K562 (cell line): ENCODE data around the gene IGF2BP1. TPM values are rescaled to one million over a fixed set of nuclear protein-coding genes. Genes with fewer than 3 reads are reported as not detected.
A peak's percentile ranks its signal among the peaks of the same experiment; 100 is the strongest.

Experiments used
- CBFA2T3 ChIP-seq: fragments of 450-650 bp; IDR thresholded peaks from 2 replicates; pipeline ENCODE4 v1.6.1; 2017
- CCAR2 ChIP-seq: fragments of 200-400 bp; formaldehyde crosslinking; IDR thresholded peaks from 2 replicates; pipeline ENCODE4 v1.6.1; 2017; ENCODE audit warnings: mild to moderate bottlenecking, low read depth, low read length
- CREB3L1 ChIP-seq: fragments of 450-650 bp; IDR thresholded peaks from 2 replicates; pipeline ENCODE4 v1.6.1; 2014; ENCODE audit warnings: low read depth, mild to moderate bottlenecking, moderate library complexity, borderline replicate concordance
- CTCFL ChIP-seq: IDR thresholded peaks from 2 replicates; pipeline ENCODE4 v1.6.1; 2011; ENCODE audit warnings: borderline replicate concordance, low read depth, mild to moderate bottlenecking, moderate library complexity, low read length; ENCODE audit not compliant: insufficient read depth, poor library complexity, severe bottlenecking
- DPF2 ChIP-seq: fragments of 450-650 bp; IDR thresholded peaks from 2 replicates; pipeline ENCODE4 v1.6.1; 2016
- EHMT2 ChIP-seq: fragments of 450-650 bp; IDR thresholded peaks from 2 replicates; pipeline ENCODE4 v1.6.1; 2018; ENCODE audit warnings: antibody characterized with exemption
- ETS1 ChIP-seq: conservative IDR thresholded peaks from 2 replicates; pipeline ENCODE4 v1.6.1; 2011; ENCODE audit warnings: low read depth, mild to moderate bottlenecking, low read length; ENCODE audit not compliant: control insufficient read depth
- KLF1 ChIP-seq: fragments of 450-650 bp; IDR thresholded peaks from 2 replicates; pipeline ENCODE4 v1.6.1; 2016; ENCODE audit warnings: missing genetic modification characterization, missing compliant biosample characterization
- NFXL1 ChIP-seq: fragments of 450-650 bp; formaldehyde crosslinking; IDR thresholded peaks from 2 replicates; pipeline ENCODE4 v1.4.0; 2021; ENCODE audit warnings: mild to moderate bottlenecking
- PATZ1 ChIP-seq: fragments of 250-450 bp; sonication (Bioruptor Pico); IDR thresholded peaks from 2 replicates; pipeline ENCODE4 v1.5.0; 2020; ENCODE audit warnings: mild to moderate bottlenecking, borderline replicate concordance
- PCBP2 ChIP-seq: fragments of 200-400 bp; formaldehyde crosslinking; IDR thresholded peaks from 2 replicates; pipeline ENCODE4 v1.6.1; 2018; ENCODE audit warnings: low read length, low read depth, mild to moderate bottlenecking, moderate library complexity; ENCODE audit not compliant: poor library complexity, severe bottlenecking
- RBM17 ChIP-seq: fragments of 200-400 bp; formaldehyde crosslinking; IDR thresholded peaks from 2 replicates; pipeline ENCODE4 v1.6.1; 2017; ENCODE audit warnings: low read depth, mild to moderate bottlenecking, low read length, borderline replicate concordance
- SETDB1 ChIP-seq: IDR thresholded peaks from one replicate; pipeline ENCODE4 v1.6.1; 2012; ENCODE audit warnings: low read length, control low read depth, inconsistent platforms
- TAF15 ChIP-seq: fragments of 200-400 bp; formaldehyde crosslinking; IDR thresholded peaks from 2 replicates; pipeline ENCODE4 v1.6.1; 2017; ENCODE audit warnings: mild to moderate bottlenecking, low read depth, low read length, moderate library complexity
- TCFL5 ChIP-seq: fragments of 250-450 bp; sonication (Bioruptor Pico); conservative IDR thresholded peaks from 2 replicates; pipeline ENCODE4 v1.6.1; 2021; ENCODE audit warnings: mild to moderate bottlenecking, moderate library complexity, matching md5 sums
- ZFP30 ChIP-seq: fragments of 250-450 bp; sonication (Bioruptor Pico); IDR thresholded peaks from 2 replicates; pipeline ENCODE4 v1.8.0; 2022; ENCODE audit warnings: moderate library complexity, mild to moderate bottlenecking, inconsistent platforms, borderline replicate concordance
- ZNF354B ChIP-seq: fragments of 250-450 bp; sonication (Bioruptor Pico); IDR thresholded peaks from 2 replicates; pipeline ENCODE4 v1.4.0; 2020
- ZNF512 ChIP-seq: IDR thresholded peaks from 2 replicates; pipeline ENCODE4 v1.6.1; 2016; ENCODE audit warnings: missing genetic modification characterization, missing compliant biosample characterization
- polyA plus RNA-seq, 8 experiments: library from polyadenylated mRNA; depleted of rRNA in 4 of 8; stranded (reverse) in 5 of 8; unstranded in 3 of 8; fragments of >200 nt; fragmentation: Nextera tagmentation in 2 of 8; fragmentation: Illumina TruSeq in 1 of 8; extraction: Ambion mirVana in 2 of 8; extraction: Trizol in 1 of 8; gene quantifications; 2 replicates each; pipeline versions ENCODE4 v1.2.1 to v1.2.3, GENCODE V29; 2011 to 2014; ENCODE audit warnings: inconsistent platforms in 1 of 8, missing spikeins in 1 of 8
- total RNA-seq, 7 experiments: library from RNA; depleted of rRNA in 6 of 7; stranded (reverse); fragments of >200 nt in 6 of 7; fragmentation: Illumina TruSeq in 2 of 7; extraction: Trizol in 2 of 7; gene quantifications; 2 replicates each; pipeline versions ENCODE4 v1.2.1 to v1.2.3, GENCODE V29; 2011 to 2021; ENCODE audit warnings: low replicate concordance in 1 of 7

IGF2BP1 gene
- total and polyA plus RNA-seq, 9 of the 15 experiments (the other 6 are each of a cell fraction or from before 2014, with no cell fraction given): 13.0 to 318 (median 53.6) TPM

GRCh38 chr17:48990882-48991357 lies 6.3 kb upstream of the IGF2BP1 start (continued):
- TF ChIP-seq ZNF512 (tag) (peak; percentile 88), RBM17 (no peak), TAF15 (no peak), SETDB1 (no peak), CBFA2T3 (no peak), KLF1 (no peak), ZNF354B (CRISPR knock-in tag) (no peak), EHMT2 (peak; percentile 62; the same call in 1 of the 2 replicates), NFXL1 (no peak), DPF2 (peak; percentile 71), ZFP30 (CRISPR knock-in tag) (no peak), ETS1 (no peak), CTCFL (no peak), CREB3L1 (no peak), PATZ1 (CRISPR knock-in tag) (no peak), CCAR2 (no peak), PCBP2 (peak; percentile 52), TCFL5 (no peak)
